ENCODE data around the gene PLVAP. TPM values are rescaled to one million over a fixed set of nuclear protein-coding genes. Genes with fewer than 3 reads are reported as not detected.

The PLVAP gene
- total RNA-seq, 1 experiment from 2014 or later, result not detected

DNA sequence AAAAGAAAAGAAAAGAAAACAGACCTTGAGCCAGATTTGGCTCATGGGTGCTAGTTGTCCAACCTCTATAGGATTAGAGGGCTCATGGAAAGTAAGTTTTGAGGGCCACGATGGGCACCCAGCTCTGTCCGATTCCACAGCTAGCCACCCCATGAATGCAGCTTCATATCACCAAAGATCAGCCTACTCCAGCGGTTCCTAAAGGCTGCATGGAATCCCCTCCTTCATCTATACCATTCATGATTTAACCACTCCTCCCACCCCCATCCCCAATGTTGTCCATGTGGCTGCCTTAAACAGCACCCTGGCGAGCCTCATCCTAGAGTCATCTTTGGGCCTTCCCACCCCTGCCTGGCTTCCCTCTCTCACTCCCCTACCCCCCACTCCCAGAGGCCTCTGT is 44.8 kb upstream of the PLVAP start:
- Mint-ChIP-seq H3K27me3 (ENCODE audit: low read depth) (peaks cover 6% of the 10 kb centered on the region), H3K27ac (no peak overlapping the region), H3K36me3 (peaks cover 4% of the 10 kb centered on the region), H3K9me3 (no peaks in the 10 kb centered on the region), H3K4me1 (peaks cover 29% of the 10 kb centered on the region), H3K4me3 (no peak overlapping the region)
- DNase-seq (ENCODE audit: low spot score) (no peak), ATAC-seq (no peak)
- ChIA-PET POLR2A (no interaction called here), CTCF (interaction anchor here (0.5 kb wide), 1 partner anchor 113 kb away, joined by 4 read pairs; no protein-coding TSS in a partner anchor)
- no peak for TF ChIP-seq AR (CRISPR knock-in tag; IDR thresholded peaks at IDR 0.05)
- no peak for TF ChIP-seq CBFB (CRISPR knock-in tag; IDR thresholded peaks at IDR 0.05; ENCODE audit: low read depth)
- no peak for TF ChIP-seq MXD4 (CRISPR knock-in tag; IDR thresholded peaks at IDR 0.05; ENCODE audit: borderline replicate concordance)
- no peak for TF ChIP-seq ATF1 (CRISPR knock-in tag; IDR thresholded peaks at IDR 0.05)
- no peak for TF ChIP-seq OVOL2 (CRISPR knock-in tag; IDR thresholded peaks at IDR 0.05; ENCODE audit: borderline replicate concordance)
- TF ChIP-seq ZNF281 (CRISPR knock-in tag; IDR thresholded peaks at IDR 0.05), result no peak
- TF ChIP-seq KAT7 (CRISPR knock-in tag; IDR thresholded peaks at IDR 0.05; ENCODE audit: borderline replicate concordance), result no peak
- no peak for TF ChIP-seq NR1H2 (CRISPR knock-in tag; IDR thresholded peaks at IDR 0.05)
- TF ChIP-seq, protein P1, sequence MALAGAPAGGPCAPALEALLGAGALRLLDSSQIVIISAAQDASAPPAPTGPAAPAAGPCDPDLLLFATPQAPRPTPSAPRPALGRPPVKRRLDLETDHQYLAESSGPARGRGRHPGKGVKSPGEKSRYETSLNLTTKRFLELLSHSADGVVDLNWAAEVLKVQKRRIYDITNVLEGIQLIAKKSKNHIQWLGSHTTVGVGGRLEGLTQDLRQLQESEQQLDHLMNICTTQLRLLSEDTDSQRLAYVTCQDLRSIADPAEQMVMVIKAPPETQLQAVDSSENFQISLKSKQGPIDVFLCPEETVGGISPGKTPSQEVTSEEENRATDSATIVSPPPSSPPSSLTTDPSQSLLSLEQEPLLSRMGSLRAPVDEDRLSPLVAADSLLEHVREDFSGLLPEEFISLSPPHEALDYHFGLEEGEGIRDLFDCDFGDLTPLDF (CRISPR knock-in tag; IDR thresholded peaks at IDR 0.05), result no peak
- TF ChIP-seq ZNF423 (CRISPR knock-in tag; IDR thresholded peaks at IDR 0.05), result no peak
- no peak for TF ChIP-seq NFATC4 (CRISPR knock-in tag; IDR thresholded peaks at IDR 0.05)
- TF ChIP-seq ZNF263 (CRISPR knock-in tag; IDR thresholded peaks at IDR 0.05; ENCODE audit: low read depth), result no peak
- TF ChIP-seq, protein P2, sequence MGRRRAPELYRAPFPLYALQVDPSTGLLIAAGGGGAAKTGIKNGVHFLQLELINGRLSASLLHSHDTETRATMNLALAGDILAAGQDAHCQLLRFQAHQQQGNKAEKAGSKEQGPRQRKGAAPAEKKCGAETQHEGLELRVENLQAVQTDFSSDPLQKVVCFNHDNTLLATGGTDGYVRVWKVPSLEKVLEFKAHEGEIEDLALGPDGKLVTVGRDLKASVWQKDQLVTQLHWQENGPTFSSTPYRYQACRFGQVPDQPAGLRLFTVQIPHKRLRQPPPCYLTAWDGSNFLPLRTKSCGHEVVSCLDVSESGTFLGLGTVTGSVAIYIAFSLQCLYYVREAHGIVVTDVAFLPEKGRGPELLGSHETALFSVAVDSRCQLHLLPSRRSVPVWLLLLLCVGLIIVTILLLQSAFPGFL (CRISPR knock-in tag; IDR thresholded peaks at IDR 0.05; ENCODE audit: borderline replicate concordance), result no peak
- no peak for TF ChIP-seq MLX (CRISPR knock-in tag; IDR thresholded peaks at IDR 0.05)
- TF ChIP-seq GTF2I (CRISPR knock-in tag; conservative IDR thresholded peaks at IDR 0.05), result no peak

GRCh38 chr19:17420475-17420924 is 43.4 kb upstream of the PLVAP start:
- peak overlapping the region; percentile 83 for H3K4me3 Mint-ChIP-seq
- ChIA-PET POLR2A (interaction anchor here (1.8 kb wide), 2 partner anchors 15 to 17 kb away, joined by 11 to 27 read pairs; partner anchors contain the start of gene BST2), CTCF (interaction anchor here (1.4 to 2.7 kb wide), 4 partner anchors 9 to 34 kb away, joined by 6 to 17 read pairs (median 9); no protein-coding TSS in a partner anchor)
- no peaks in the 10 kb centered on the region for H3K9me3 Mint-ChIP-seq
- H3K4me1 Mint-ChIP-seq, result peaks cover 38% of the 10 kb centered on the region
- peaks cover 4% of the 10 kb centered on the region for H3K36me3 Mint-ChIP-seq
- H3K27ac Mint-ChIP-seq, result no peak overlapping the region
- peaks cover 21% of the 10 kb centered on the region for H3K27me3 Mint-ChIP-seq (ENCODE audit: low read depth)
- ATAC-seq, result peak; percentile 5; the same call in 1 of the 2 replicates
- peak; percentile 59 for DNase-seq (ENCODE audit: low spot score)
- no peak for TF ChIP-seq ZNF232 (CRISPR knock-in tag; IDR thresholded peaks at IDR 0.05)
- TF ChIP-seq ZBTB21 (CRISPR knock-in tag; IDR thresholded peaks at IDR 0.05; ENCODE audit: borderline replicate concordance), result no peak
- TF ChIP-seq ZNF281 (CRISPR knock-in tag; IDR thresholded peaks at IDR 0.05), result no peak
- TF ChIP-seq STAT6 (CRISPR knock-in tag; conservative IDR thresholded peaks at IDR 0.05; ENCODE audit: low read depth), result no peak
- no peak for TF ChIP-seq ZSCAN18 (CRISPR knock-in tag; IDR thresholded peaks at IDR 0.05)
